Sigmoid colon (tissue), 7 donors: ENCODE data around the gene SLC9B1. TPM values are rescaled to one million over a fixed set of nuclear protein-coding genes. Genes with fewer than 3 reads are reported as not detected.
"Not testable (repeated sequence)": the region's sequence is repeated elsewhere in the genome, so short reads cannot be mapped to it uniquely, and the experiment has no call there.

Source experiments
- DNase-seq: peaks from one replicate; pipeline ENCODE4 v3.0.0-alpha.2; 2019
- H3K27ac ChIP-seq, 4 donors: fragments of 200-600 bp; sonication (generic); one replicate each; pipeline ENCODE4 v1.5.1; 2016 to 2019; ENCODE audit warnings: mild to moderate bottlenecking in 1 of 4
- H3K27me3 ChIP-seq, 3 donors: fragments of 200-600 bp; sonication (generic); one replicate each; pipeline ENCODE4 v1.5.1; 2019; ENCODE audit warnings: mild to moderate bottlenecking in 1 of 3
- H3K36me3 ChIP-seq, 4 donors: fragments of 200-600 bp; sonication (generic); one replicate each; pipeline ENCODE4 v1.5.1; 2016 to 2019
- H3K4me1 ChIP-seq, 4 donors: fragments of 200-600 bp; sonication (generic); one replicate each; pipeline ENCODE4 v1.5.1; 2017 to 2019
- H3K4me3 ChIP-seq, 4 donors: fragments of 200-600 bp; sonication (generic); one replicate each; pipeline ENCODE4 v1.5.1; 2017 to 2019; ENCODE audit warnings: mild to moderate bottlenecking in 2 of 4, moderate library complexity in 1 of 4
- H3K9me3 ChIP-seq, 4 donors: fragments of 200-600 bp in 3 of 4; sonication (generic) in 3 of 4; one replicate each; pipeline versions ENCODE4 v1.5.1 to v1.6.1; 2013 to 2019
- CTCF ChIP-seq, 4 experiments: fragments of 450-650 bp in 3 of 4; fragments of 200-600 bp in 1 of 4; IDR thresholded peaks; one replicate each; pipeline ENCODE4 v1.5.1; 2016 to 2019; ENCODE audit warnings: antibody characterized with exemption in 4 of 4, mild to moderate bottlenecking in 3 of 4, moderate library complexity in 2 of 4
- EP300 ChIP-seq, 4 donors: sonication (generic); formaldehyde crosslinking; IDR thresholded peaks; one replicate each; pipeline ENCODE4 v1.6.1; 2017; ENCODE audit warnings: antibody characterized with exemption in 4 of 4
- POLR2A ChIP-seq, 2 donors: fragments of 450-650 bp; IDR thresholded peaks; one replicate each; pipeline ENCODE4 v1.6.1; 2016; ENCODE audit warnings: antibody characterized with exemption in 2 of 2, mild to moderate bottlenecking in 2 of 2, moderate library complexity in 2 of 2
- POLR2AphosphoS5 ChIP-seq, 4 donors: sonication (generic); formaldehyde crosslinking; IDR thresholded peaks; one replicate each; pipeline ENCODE4 v1.6.1; 2017; ENCODE audit warnings: antibody characterized with exemption in 4 of 4
- WGBS, 2 donors: extraction: QIAGEN DNeasy Blood & Tissue Kit; methylation state at CpG; one replicate each; pipeline ENCODE4 v1.1.7; 2013; 5-methylcytosine and 5-hydroxymethylcytosine counted together
- intact Hi-C: fragments of 100-400 bp; cut with DNase I; formaldehyde crosslinking; loops from one replicate; pipeline ENCODE4 v1.15.1; 2023
- polyA plus RNA-seq, 3 donors: library from polyadenylated mRNA; stranded (reverse); fragments of 200-250 nt; gene quantifications; one replicate each; pipeline ENCODE4 v1.2.3, GENCODE V29; 2013
- total RNA-seq, 4 donors: library from RNA; depleted of rRNA; stranded (reverse); fragments of >200 nt; gene quantifications; one replicate each; pipeline ENCODE4 v1.1.0, GENCODE V29; 2016
- donor health status: healthy with polysubstance abuse.
- donor health status: Bipolar disorder and iron deficiency.
- donor health status: healthy.

SLC9B1 gene
- total and polyA plus RNA-seq, 7 donors = 0.50 to 3.9 (median 1.0) TPM; not detected in 3

- 75% methylated on average over 3 of the region's 3 CpGs for WGBS, 2 donors
- no peak for DNase-seq
Observed at GRCh38 chr4:102959496-102959895, 60.0 kb downstream of the SLC9B1 start.

GRCh38 chr4:102945066-102945465, 74.4 kb downstream of the SLC9B1 start:
- intact Hi-C loops = no loop called here
- H3K4me3 ChIP-seq = no peak overlapping the region
- TF ChIP-seq POLR2A (IDR thresholded peaks at IDR 0.05) = no peak
- TF ChIP-seq CTCF (IDR thresholded peaks at IDR 0.05) = no peak
- TF ChIP-seq POLR2AphosphoS5 (IDR thresholded peaks at IDR 0.05) = no peak
- no peak for TF ChIP-seq EP300 (IDR thresholded peaks at IDR 0.05)
- H3K4me1 ChIP-seq = no peaks in the 10 kb centered on the region
- H3K27ac ChIP-seq = no peak overlapping the region
- no peak for DNase-seq
- no peaks in the 10 kb centered on the region for H3K27me3 ChIP-seq
- no peaks in the 10 kb centered on the region for H3K36me3 ChIP-seq
- no peaks in the 10 kb centered on the region for H3K9me3 ChIP-seq
- 54 to 72% methylated on average over 3 of the region's 3 CpGs for WGBS, 2 donors

More at GRCh38 chr4:102959496-102959895, 60.0 kb downstream of the SLC9B1 start:
- no peaks in the 10 kb centered on the region for H3K4me1 ChIP-seq
- no peaks in the 10 kb centered on the region for H3K36me3 ChIP-seq
- no peak for TF ChIP-seq CTCF (IDR thresholded peaks at IDR 0.05)
- TF ChIP-seq POLR2A (IDR thresholded peaks at IDR 0.05) = no peak
- no peak for TF ChIP-seq POLR2AphosphoS5 (IDR thresholded peaks at IDR 0.05)
- no peak for TF ChIP-seq EP300 (IDR thresholded peaks at IDR 0.05)
- H3K9me3 ChIP-seq = no peaks in the 10 kb centered on the region
- no peaks in the 10 kb centered on the region for H3K27me3 ChIP-seq
- H3K27ac ChIP-seq = no peak overlapping the region
- intact Hi-C loops = no loop called here
- no peak overlapping the region for H3K4me3 ChIP-seq

DNA sequence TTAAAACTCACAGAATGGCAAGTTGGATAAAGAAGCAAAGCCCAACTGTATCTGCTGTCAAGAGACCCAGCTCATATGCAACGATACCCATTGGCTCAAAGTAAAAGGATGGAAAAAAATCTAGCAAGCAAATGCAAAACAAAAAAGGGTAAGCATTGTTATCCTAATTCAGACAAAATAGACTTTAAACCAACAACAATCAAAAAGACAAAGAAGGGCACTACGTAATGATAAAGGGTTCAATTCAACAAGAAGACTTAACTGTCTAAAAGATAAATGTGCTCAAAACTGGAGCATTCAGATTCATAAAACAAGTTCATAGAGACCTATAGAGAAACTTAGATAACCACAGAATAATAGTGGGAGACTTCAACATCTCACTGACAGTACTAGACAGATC, 81.4 kb downstream of the SLC9B1 start:
- intact Hi-C loops, H3K27me3 ChIP-seq, H3K9me3 ChIP-seq, H3K36me3 ChIP-seq, H3K4me3 ChIP-seq, H3K27ac ChIP-seq, DNase-seq, H3K4me1 ChIP-seq: not testable (repeated sequence)
- WGBS, 2 donors = 83 to 87% methylated on average over 2 of the region's 2 CpGs

GRCh38 chr4:102935716-102936115, 83.8 kb downstream of the SLC9B1 start:
- no peaks in the 10 kb centered on the region for H3K36me3 ChIP-seq
- H3K9me3 ChIP-seq = no peaks in the 10 kb centered on the region
- no peak for DNase-seq
- H3K4me1 ChIP-seq = no peaks in the 10 kb centered on the region
- TF ChIP-seq POLR2AphosphoS5 (IDR thresholded peaks at IDR 0.05) (no peak), EP300 (IDR thresholded peaks at IDR 0.05) (no peak)
- intact Hi-C loops = no loop called here
- no peaks in the 10 kb centered on the region for H3K27me3 ChIP-seq
- no peak overlapping the region for H3K27ac ChIP-seq
- no peak overlapping the region for H3K4me3 ChIP-seq
- 93 to 94% methylated on average over 2 of the region's 2 CpGs for WGBS, 2 donors

DNA sequence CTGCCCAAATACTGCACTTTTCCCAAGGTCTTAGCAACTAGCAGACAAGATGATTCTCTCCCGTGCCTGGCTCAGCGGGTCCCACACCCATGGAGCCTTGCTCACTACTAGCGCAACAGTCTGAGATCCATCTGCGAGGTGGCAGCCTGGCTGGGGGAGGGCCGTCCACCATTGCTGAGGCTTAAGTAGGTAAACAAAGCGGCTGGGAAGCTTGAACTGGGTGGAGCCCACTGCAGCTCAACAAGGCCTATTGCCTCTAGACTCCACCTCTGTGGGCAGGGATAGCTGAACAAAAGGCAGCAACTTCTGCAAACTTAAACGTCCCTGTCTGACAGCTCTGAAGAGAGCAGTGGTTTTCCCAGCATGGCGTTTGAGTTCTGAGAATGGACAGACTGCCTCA, 99.8 kb downstream of the SLC9B1 start:
- DNase-seq, H3K27ac ChIP-seq, H3K9me3 ChIP-seq, H3K4me3 ChIP-seq, H3K4me1 ChIP-seq, H3K36me3 ChIP-seq, H3K27me3 ChIP-seq, intact Hi-C loops: not testable (repeated sequence)
- WGBS, 2 donors = 71 to 81% methylated on average over 8 of the region's 8 CpGs

DNA sequence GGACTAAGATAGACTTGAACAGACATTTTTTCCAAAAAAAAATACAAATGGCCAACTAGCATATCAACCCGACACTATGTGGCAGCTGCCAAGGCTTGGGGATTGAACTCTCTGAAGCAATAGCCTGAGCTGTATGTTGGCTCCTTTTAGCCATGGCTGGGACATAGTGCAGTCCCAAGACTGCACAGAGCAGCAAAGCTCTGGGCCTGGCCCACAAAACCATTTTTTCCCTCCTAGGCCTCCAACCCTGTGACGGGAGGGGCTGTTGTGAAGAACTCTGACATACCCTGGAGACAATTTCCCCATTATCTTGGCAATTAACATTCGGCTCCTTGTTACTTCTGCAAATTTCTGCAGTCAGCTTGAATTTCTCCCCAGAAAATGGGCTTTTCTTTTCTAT, 100.6 kb downstream of the SLC9B1 start:
- H3K27ac ChIP-seq = no peak overlapping the region
- no peak overlapping the region for H3K4me3 ChIP-seq
- 94 to 97% methylated on average over 3 of the region's 3 CpGs for WGBS, 2 donors
- intact Hi-C loops = no loop called here
- no peak for DNase-seq
- TF ChIP-seq EP300 (IDR thresholded peaks at IDR 0.05) (no peak), POLR2AphosphoS5 (IDR thresholded peaks at IDR 0.05) (no peak)
- no peaks in the 10 kb centered on the region for H3K4me1 ChIP-seq
- no peaks in the 10 kb centered on the region for H3K36me3 ChIP-seq
- H3K9me3 ChIP-seq = peaks cover 0 to 3% (median 0%) of the 10 kb centered on the region in 4 donors
- no peaks in the 10 kb centered on the region for H3K27me3 ChIP-seq

DNA sequence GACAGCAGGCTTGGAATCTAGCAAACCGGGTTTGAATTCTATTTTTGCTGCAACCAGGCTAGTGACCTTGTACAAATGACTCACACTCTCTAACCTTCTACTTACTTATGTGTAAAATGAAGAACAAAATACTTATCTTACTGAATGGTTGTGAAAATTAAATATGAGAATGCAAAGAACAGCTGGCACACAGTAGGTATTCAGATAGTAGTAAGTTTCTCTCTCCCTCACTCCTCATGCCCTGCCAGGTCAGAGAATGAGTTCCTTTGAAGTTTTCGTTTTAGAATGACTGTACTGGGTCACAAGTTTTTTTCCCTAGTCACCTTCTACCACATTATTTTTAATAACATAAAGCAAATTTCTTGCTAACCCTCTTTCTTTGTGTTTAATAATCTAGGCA, 117.7 kb downstream of the SLC9B1 start:
- no peak for DNase-seq
- TF ChIP-seq POLR2AphosphoS5 (IDR thresholded peaks at IDR 0.05) (no peak), CTCF (IDR thresholded peaks at IDR 0.05) (no peak), POLR2A (IDR thresholded peaks at IDR 0.05) (no peak), EP300 (IDR thresholded peaks at IDR 0.05) (no peak)
- Histone ChIP-seq H3K4me1 (no peaks in the 10 kb centered on the region), H3K36me3 (no peaks in the 10 kb centered on the region), H3K27ac (no peak overlapping the region), H3K27me3 (no peaks in the 10 kb centered on the region), H3K4me3 (no peak overlapping the region), H3K9me3 (no peaks in the 10 kb centered on the region)
- WGBS, 2 donors = 71 to 80% methylated on average over 2 of the region's 2 CpGs
- intact Hi-C loops = no loop called here

DNA sequence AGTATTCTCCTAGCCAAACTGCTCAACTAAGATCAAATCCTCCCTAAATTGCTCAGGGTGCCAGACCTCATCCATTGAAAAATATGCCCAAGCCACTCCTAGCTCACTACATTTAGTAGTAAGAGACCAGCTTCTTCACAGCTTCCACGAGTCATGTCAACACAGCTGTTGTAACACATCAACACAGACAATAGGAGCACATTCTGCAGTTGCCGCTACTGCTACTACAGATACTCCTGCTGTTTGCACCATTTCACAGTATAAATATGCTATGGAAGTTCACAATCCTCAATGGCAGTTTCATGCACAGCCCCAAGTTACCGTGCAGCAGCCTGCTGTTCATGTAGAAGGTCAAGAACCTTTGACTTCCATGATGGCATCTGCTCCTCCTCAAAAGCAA, 121.9 kb downstream of the SLC9B1 start:
- H3K9me3 ChIP-seq, H3K27ac ChIP-seq, H3K36me3 ChIP-seq, H3K27me3 ChIP-seq, H3K4me1 ChIP-seq, intact Hi-C loops, H3K4me3 ChIP-seq, DNase-seq: not testable (repeated sequence)
- 76 to 80% methylated on average over 3 of the region's 3 CpGs for WGBS, 2 donors

- H3K27me3 ChIP-seq, H3K4me1 ChIP-seq, H3K27ac ChIP-seq, H3K9me3 ChIP-seq, H3K4me3 ChIP-seq, intact Hi-C loops, H3K36me3 ChIP-seq, DNase-seq: not testable (repeated sequence)
- WGBS, 2 donors = 86 to 92% methylated on average over 5 of the region's 5 CpGs
Observed at GRCh38 chr4:102896547-102896946, 123.0 kb downstream of the SLC9B1 start.

GRCh38 chr4:102889866-102890265, 129.6 kb downstream of the SLC9B1 start:
- DNase-seq, intact Hi-C loops, H3K36me3 ChIP-seq, H3K27ac ChIP-seq, H3K27me3 ChIP-seq, H3K9me3 ChIP-seq, H3K4me3 ChIP-seq, H3K4me1 ChIP-seq: not testable (repeated sequence)
- WGBS, 2 donors = 67 to 86% methylated on average over 3 of the region's 3 CpGs
